Neural cell (in vitro differentiated cells): ENCODE results near the gene LRRC4.

ENCODE experiments used
- EP300 ChIP-seq: fragments of 450-650 bp; conservative IDR thresholded peaks from 2 replicates; pipeline ENCODE4 v1.6.1; 2014; ENCODE audit warnings: antibody characterized with exemption, mild to moderate bottlenecking, moderate library complexity; ENCODE audit not compliant: poor library complexity, severe bottlenecking
- POLR2AphosphoS5 ChIP-seq: IDR thresholded peaks from 2 replicates; pipeline ENCODE4 v1.6.1; 2012

GRCh38 chr7:127988751-127989150 lies 42.5 kb downstream of the LRRC4 start:
- TF ChIP-seq EP300 (no peak), POLR2AphosphoS5 (no peak)
